Measurements from ENCODE around the gene BPIFB2.
"Not testable (repeated sequence)": the region's sequence is repeated elsewhere in the genome, so short reads cannot be mapped to it uniquely, and the experiment has no call there.

Gene BPIFB2, protein sequence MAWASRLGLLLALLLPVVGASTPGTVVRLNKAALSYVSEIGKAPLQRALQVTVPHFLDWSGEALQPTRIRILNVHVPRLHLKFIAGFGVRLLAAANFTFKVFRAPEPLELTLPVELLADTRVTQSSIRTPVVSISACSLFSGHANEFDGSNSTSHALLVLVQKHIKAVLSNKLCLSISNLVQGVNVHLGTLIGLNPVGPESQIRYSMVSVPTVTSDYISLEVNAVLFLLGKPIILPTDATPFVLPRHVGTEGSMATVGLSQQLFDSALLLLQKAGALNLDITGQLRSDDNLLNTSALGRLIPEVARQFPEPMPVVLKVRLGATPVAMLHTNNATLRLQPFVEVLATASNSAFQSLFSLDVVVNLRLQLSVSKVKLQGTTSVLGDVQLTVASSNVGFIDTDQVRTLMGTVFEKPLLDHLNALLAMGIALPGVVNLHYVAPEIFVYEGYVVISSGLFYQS
- 0 reads per million in 2 donors for total RNA-seq

DNA sequence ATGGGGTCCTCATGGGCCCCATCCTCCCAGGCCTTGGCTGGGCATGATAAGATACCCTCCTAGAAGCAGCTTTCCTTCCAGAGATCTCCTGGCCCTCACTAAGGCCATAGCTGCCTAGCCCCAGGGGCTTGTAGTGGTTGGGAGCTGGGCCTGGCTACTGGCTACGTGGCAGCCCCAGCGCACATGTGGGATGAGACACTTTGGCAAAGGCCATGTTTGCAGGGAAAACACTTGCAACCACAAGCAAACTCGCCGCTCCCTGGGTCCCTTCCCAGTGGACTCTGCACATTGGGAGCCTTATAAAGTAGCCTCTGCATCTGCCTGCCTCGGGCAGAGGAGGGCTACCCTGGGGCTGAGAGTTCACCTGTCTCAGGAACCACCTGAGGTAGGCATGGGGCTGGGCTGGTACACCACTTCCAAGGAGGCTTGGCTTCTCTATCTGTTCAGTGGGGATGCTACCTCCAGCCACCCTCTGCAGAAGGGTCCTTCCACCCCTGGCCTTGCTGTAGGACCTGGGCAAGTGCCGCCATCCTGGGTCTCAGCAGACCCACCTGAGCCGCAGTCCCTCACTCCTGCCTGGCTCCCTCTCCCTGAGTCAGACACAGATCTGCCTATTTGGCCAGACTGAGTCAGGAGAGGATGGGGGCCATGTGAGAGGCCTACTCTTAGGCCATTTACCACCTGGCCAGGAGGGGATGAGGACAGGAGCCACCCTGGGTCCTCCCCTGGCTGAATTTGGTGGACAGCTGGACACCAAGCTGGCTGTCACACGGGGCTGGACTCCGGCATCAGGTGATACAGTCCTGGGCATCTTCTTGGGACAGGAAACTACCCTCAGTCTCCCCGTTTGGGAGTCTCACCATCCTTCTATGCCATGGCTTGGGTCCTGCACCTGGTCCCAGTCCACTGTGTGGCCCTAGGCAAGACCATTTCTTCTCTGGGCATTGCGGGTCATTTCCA is at the start of gene BPIFB2:
BPIFB2 (plus strand) TSS at position 329 of the 960 bp plus-strand sequence. CDS start 871 bp downstream, outside the sequence.
- DNase-seq: no peak

DNA sequence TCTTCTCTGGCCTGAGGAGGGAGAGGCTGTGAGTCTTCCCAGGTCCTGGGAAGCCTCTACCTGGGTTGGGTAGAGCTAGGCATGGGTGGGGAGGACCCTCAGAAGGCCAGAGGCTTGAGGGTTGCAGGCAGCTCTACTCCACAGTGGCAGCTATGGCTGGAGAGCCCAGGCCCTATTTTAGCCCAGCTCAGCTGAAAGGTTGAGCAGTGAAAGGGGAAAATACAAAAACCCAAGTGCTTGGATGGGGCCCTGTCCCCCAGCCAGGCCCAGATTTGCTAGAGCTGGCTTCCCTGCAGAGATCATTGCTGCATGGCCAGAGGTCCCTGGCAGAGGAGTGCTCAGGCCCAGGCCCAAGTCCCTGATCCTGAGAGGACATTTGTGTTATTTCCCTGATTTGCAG is 48.9 kb upstream of the BPIFB2 start:
- DNase-seq: no peak

GRCh38 chr20:32959351-32960221 is 47.9 kb upstream of the BPIFB2 start:
- DNase-seq: no peak

DNA sequence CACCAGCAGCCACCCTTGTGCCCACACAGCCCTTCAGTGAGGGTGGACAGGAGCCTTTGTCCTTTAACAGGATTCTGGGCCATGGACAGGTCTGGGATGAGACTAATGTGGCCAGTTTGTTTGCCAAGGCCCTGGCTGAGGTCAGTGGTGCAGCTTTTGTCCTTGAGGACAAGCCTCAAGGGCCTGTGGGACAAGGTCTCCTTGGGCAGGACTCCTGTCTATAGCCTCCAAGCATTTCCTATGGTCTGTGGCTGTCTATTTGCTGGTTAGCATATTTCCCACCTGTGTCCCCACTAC is 47.3 kb upstream of the BPIFB2 start:
- no peak for DNase-seq

DNA sequence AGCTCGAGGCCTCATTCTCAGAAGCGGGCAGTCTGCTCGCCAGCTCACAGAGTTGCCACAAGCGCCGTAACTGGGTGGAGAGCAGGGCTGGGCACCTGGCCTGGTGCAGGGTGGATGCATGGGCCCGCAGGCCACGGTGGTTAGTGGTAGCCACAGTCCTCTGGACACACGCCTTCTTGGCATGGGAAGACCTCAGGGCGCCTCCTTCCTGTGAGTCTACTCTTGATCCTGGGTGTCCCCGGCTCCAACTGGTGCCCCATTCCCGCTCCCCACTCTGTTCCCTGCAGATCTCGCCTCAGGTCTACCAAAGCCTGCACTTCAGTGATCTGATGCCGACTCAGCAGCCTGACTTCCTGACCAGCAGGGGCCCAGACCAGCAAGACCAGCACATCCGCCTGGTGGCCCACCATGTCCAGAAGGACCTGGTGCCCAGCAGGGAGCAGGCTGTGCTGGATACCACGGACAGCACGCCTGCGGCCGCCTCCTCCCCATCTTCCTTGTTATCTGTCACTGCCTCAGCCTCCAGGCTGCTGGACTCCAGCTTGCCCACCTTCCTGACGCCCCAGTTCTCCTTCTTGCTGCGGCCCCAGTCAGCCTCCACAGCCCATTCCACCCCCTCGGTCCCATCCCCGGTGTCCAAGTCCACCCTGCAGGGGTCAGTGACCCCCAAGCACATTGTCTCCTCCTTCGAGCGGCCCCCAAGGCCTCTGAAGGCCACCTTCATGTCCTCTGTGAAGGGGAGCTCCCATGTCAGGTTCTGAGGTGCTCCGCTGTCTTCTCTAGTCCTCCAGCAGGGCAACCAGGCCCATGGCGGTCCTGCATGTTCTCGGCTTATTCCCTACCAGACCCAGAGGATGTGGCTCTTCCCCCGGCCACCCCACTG is 46.4 kb upstream of the BPIFB2 start:
- no peak for DNase-seq

GRCh38 chr20:32962053-32962452 is 45.5 kb upstream of the BPIFB2 start:
- no peak for DNase-seq

DNA sequence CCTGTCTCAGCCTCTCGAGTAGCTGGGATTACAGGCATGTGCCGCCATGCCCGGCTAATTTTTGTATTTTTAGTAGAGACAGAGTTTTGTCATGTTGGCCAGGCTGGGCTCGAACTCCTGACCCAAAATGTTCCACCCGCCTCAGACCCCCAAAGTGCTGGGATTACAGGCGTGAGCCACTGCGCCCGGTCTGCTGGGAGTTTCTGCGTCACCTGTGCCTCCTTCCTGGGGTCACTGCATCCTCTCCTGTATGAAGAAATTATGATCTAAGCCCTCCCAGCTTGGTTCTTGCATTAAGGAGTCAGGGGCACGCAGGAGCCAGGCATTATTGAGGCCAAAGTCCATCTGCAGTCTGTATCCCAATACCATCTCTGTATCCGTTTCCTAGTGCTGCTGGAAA is 44.9 kb upstream of the BPIFB2 start:
- DNase-seq: not testable (repeated sequence)

DNA sequence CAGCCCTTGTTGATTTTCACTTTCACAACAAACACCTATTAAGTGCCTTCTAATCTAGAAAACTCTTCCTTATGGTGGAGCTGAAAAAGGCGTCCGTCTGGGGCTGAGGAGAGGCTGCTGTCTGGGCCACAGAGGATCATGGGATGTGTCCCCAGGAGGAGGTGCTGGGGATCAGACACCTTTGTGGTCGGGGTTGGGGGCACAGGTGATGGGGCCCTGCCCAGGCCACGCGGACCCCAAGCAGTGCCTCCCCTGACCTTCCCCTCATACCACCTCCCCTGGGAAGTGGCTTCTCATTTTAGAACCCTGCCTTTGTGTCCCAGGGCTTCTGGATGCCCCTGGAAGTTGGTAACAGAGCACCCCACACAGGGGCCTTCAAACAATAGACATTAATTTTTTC is 44.3 kb upstream of the BPIFB2 start:
- DNase-seq: no peak

DNA sequence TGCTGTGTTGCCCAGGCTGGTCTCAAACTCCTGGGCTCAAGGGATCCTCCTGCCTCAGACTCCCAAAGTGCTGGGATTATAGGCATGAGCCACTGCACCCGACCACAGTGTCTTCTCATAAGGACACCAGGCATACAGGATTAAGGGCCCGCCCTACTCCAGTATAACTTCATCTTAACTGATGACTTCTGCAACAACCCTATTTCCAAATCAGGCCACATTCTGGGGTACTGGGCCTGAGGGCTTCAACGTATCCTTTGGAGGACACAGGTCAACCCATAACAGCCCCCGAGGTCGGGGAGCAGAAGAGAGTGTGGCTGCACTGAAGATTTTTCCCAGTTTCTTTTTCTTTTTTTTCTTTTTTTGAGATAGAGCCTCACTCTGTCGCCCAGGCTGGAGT is 42.9 kb upstream of the BPIFB2 start:
- DNase-seq: no peak

DNA sequence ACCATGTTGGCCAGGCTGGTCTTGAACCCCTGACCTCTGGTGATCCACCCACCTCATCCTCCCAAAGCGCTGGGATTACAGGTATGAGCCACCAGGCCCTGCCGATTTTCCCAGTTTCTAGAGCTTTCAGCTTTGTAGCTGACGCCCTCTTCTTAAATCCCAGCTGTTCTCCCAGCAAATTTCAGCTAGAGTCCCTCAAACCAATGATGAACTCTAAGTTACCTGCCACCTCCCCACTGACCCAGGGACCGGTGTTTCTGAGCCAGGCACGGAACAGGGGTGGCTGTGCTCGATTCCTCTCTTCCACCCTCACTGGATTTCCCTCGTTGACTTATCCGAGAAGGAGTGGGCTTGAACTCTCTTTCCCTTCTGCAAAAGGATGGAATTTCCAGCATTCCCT is 42.4 kb upstream of the BPIFB2 start:
- no peak for DNase-seq

DNA sequence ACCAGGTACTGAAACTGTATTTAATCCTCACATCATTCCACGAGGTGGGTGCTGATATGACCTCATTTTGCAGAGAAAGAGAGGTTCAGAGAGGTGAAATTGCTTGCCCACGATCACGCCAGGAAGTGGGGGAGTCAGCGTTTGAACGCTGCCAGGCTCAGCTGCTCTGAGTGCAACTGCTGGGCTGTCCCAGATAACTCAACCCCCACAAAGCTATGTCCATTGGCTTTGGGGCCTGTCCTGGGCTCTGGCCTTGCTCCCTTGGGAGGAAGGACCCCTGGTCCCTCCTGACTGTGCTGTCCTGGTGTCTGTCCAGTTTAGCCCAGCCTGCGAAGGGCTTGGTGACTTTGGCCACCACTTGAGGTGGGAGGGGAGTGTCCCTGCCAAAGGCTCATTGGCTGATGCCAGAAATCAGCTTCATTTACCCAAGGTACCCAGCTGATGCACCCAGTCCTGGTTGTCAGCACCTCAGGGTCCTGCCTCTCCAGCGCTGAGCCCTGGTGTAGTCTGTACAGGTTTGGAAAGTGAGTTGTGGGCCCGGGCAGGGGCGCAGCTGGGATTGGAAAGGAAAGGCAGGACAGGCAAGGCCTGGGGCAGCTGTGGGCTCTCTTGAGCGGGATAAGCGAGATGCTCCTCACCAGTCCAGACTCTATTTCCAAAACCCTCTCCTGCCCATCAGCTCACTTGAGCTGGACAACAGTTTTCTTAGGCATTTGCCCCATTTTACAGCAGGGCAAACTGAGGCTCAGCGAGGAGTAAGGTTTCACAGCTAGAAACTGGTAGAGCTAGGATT is 41.7 kb upstream of the BPIFB2 start:
- peak; percentile 35 for DNase-seq

GRCh38 chr20:32966382-32966781 is 41.1 kb upstream of the BPIFB2 start:
- DNase-seq: no peak

- DNase-seq: peak; percentile 46
Observed at GRCh38 chr20:32966881-32967781, 40.4 kb upstream of the BPIFB2 start.

GRCh38 chr20:32967961-32968457 is 39.5 kb upstream of the BPIFB2 start:
- peak; percentile 56 for DNase-seq

DNA sequence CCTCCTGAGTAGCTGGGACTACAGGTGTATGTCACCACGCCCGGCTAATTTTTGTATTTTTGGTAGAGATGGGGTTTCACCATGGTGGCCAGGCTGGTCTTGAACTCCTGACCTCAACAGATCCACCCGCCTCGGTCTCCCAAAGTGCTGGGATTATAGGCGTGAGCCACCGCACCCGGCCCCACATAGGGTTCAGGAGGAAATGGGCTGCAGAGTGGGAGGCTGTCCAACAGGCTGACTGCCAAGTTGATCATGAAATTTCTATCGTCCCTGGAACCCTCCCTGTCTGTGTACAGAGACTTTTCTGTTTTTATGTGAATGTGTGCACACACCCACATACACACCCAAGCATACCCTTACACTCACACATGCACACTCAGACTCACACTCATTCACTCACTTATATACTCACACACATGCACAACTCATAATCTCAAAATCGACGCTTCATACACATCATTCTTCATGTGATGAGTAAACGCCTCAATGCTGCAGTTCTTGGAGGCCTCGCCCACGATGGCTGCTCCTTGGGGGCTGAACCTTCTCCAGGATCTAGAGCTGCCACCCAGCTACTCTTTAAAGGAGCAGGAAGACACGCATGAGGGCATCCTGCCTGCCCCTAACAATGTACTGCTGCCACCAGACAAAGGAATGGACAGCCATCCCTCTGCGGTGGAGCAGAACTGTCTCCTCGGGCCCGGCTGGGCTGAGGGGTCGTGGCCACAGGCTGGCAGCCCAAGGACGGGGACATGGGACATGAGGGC is 38.8 kb upstream of the BPIFB2 start:
- DNase-seq: no peak

DNA sequence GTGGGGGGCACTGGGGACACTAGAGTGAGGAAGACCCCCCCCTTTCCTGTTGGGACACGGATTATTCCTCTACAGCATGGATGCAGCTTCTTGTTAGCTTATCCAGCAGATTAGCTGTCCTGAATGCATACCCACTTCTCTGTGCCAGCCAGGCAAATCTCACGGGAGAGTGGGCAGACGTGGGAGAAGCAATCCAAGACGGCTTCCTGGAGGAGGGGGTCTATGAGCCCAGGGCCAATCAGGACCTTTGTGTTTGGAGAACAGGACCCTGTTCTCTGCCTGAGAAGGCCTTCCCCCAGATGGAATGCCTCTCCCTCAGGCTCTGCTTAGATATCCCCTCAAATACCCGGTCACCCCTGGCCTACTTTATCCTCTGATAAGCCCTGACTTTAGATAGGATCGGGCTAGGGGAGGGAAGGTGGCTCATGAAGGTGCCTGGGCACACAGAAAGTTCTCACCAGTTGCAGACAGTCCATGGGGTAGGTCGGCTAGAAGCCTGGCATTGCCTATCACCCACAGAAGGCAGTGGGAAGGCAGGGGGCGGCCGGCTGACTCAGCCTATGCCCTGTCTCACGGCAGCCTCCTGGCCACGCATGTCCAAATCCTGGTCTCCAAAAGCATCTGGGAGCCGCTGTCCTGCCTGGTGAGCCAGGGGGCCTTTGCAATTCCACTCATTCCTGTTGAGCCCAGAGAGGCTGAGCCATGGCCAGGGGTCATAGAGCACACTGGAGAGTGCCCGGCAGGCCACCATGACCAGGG is 38.0 kb upstream of the BPIFB2 start:
- no peak for DNase-seq

GRCh38 chr20:32970115-32970972 is 37.2 kb upstream of the BPIFB2 start:
- DNase-seq: no peak

Measured in T-helper 9 cell (primary cell).